Spleen (tissue), 7 donors: Measurements from ENCODE around the gene C20orf96.

Experiments
- CTCF ChIP-seq, 11 experiments: fragments of 200-600 bp in 7 of 11; fragments of 450-650 bp in 4 of 11; sonication (generic) in 4 of 11; IDR thresholded peaks in 8 of 11; conservative IDR thresholded peaks in 3 of 11; 1 replicate in 7 of 11; 2 replicates in 4 of 11; pipeline versions ENCODE4 v1.4.0 to v1.8.0; 2016 to 2021; ENCODE audit warnings: antibody characterized with exemption in 11 of 11, inconsistent platforms in 4 of 11, mild to moderate bottlenecking in 1 of 11
- POLR2A ChIP-seq, 3 donors: fragments of 450-650 bp; IDR thresholded peaks; one replicate each; pipeline ENCODE4 v1.5.1; 2017; ENCODE audit warnings: antibody characterized with exemption in 3 of 3, mild to moderate bottlenecking in 1 of 3
- POLR2AphosphoS5 ChIP-seq, 3 donors: sonication (generic); formaldehyde crosslinking; IDR thresholded peaks; one replicate each; pipeline ENCODE4 v1.5.1; 2017; ENCODE audit warnings: antibody characterized with exemption in 3 of 3
- donor health status: DM: no; HTN: no; CAD: no; lungs with moderate emphysema.
- donor health status: DM: no; HTN: no; CAD: no.
- donor health status: DM: no; HTN: no; CAD: no.

GRCh38 chr20:310645-311044, 20.1 kb upstream of the C20orf96 start:
- TF ChIP-seq CTCF (IDR thresholded peaks at IDR 0.05 in 8 of 11, conservative IDR thresholded peaks at IDR 0.05 in 3 of 11), result no peak
- TF ChIP-seq POLR2A (IDR thresholded peaks at IDR 0.05), result no peak
- TF ChIP-seq POLR2AphosphoS5 (IDR thresholded peaks at IDR 0.05), result no peak
